Left forelimb (tissue), 1 donor: ENCODE measurements around the gene SLC4A4.

Experiments used
- DNase-seq: peaks from one replicate; pipeline ENCODE4 v3.0.0-alpha.2; 2018; ENCODE audit warnings: low spot score

Gene SLC4A4

DNA sequence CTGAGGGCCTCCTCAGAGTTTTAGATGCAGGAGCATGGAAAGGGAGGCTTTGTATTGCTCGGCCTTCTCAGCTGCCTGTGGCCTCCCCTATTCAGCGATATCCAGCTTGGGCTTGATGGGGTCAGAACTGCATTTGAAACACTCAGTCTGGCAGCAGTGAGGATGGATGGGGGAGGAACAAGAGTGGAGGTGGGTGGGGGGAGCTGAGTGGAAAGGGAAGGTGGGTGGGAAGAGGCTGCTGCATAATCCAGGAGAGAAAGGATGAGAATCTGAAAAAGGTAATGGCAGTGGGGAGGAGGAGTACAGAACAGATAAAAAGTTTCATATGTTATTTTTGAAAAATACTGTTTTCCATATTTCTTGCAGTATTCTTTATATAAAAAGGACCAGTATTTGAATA lies 202.7 kb downstream of the SLC4A4 start:
- no peak for DNase-seq

DNA sequence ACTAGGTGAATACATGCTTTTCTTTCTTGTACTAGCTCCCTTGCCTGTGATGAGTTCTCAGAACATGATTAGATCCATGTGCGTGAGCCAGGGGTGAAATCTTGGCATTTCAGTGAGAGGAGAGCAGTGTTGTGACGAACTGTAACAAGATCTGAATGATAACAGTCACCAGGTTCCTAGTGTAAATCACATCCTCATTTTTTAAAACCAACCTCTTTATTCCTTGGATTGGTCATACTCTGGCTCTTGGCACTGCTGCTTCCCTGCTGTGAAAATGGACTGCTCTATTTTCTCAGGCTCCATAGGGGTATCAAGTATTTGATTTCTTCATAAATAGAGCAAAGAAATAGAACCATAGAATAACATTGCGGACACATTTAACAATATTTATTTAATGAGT lies 206.3 kb downstream of the SLC4A4 start:
- no peak for DNase-seq

DNA sequence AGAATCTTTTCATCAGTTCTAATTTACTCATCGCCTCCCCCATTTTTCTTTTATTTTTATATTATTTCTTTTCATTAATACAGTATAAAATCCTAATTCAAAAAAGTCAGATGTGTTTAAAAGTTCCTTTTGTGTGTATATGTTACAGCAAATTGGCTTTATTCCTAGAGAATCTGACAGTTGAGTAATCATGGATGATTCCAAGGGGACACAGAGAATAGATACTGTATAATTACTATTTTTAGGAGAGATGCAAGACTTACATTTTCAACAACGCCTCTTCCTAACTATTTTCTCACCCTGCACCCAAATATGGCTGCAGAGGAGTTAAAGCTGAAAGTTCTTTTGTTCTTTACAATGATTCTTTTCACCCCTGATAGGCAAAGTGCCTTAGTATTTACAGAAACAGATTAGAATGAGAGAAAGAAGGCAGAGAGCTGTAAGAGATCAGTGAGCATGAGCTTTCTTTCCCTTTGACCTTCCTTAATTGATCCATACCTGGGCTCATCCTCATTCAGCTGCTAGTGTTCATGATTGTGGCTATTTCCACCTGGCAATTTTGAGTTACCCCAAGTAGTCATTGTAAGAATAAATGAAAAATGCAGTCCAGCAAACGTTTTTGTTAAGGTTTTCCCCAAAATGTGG lies 210.8 kb downstream of the SLC4A4 start:
- DNase-seq = no peak

DNA sequence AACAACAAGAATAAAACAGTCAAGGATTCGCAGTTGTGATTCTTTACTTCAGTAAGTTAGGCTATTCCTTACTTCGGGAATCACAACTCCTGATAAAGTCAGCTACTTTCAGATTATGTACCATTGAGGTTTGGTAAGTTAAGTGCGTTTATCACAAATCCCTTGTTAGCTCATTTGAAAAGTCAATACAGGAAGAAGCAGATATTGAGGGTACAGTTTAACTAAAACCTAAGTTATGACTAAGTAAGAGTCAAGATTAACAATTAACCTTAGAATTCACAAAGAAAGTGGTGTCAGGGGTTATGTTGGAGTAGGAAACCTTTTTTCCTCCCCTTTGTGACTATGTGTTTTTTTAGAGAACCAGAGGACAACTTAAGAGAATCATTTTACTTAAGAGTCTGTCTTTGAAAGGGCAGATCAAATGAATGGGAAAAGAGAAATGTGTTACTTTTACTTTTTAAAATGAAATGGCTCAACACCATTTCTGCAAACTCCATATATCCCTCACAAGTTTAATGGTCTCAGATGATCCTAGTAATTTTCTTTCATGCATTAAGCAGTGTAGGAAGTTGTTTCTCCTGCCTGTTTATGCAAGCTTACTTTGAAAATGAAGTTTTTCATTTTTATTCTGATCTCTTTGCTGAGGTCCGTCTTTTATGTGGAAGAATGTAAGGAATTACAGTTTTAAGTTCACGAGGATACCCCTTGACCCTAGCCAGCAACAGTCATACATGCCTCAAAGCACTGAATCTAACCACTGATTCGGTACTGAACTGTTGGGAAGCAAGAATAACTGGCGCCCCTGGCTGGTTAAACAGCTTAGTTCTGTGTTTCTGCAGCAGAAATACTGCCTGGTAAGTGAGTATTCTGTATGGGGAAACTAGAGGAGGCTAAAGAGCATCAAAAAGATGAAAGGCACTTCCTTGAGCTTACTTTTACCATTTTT lies 211.7 kb downstream of the SLC4A4 start:
- no peak for DNase-seq

DNA sequence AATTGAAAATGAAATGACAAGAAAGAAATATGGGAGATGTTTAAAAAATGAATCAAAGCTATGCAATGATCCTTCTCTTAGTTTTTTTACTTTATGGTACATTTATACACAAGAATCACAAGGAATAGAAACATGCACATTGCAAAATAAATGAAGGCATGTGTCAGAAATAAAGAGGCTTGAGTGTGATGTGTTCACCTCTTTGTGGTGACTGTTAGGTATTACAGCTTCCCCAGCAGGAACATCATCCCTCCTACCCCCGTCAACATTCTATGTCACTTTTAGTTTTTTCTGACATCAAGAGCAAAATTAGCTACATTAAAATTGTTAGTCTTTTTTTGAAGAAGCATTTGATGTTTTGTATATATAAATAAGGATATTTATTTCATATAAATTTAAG lies 214.8 kb downstream of the SLC4A4 start:
- DNase-seq = no peak

DNA sequence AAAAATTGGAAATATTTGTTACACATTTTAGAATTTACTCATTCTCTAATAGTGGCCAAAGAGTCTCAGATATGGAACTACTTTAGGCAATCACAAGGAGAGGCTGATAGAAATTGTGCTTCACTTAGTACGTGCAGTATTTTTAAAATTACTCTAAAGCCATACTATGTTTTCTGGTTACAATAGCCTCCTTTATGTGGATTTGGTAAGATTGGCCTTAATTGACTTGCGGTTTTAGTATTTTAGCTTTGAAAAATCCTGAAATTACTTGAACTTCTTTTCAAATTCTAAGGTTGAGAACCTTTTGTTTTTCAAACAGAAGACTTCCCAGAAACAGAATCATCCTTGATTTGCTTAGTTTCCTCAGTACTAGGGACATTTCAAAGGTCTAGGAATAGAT lies 215.2 kb downstream of the SLC4A4 start:
- DNase-seq = no peak

DNA sequence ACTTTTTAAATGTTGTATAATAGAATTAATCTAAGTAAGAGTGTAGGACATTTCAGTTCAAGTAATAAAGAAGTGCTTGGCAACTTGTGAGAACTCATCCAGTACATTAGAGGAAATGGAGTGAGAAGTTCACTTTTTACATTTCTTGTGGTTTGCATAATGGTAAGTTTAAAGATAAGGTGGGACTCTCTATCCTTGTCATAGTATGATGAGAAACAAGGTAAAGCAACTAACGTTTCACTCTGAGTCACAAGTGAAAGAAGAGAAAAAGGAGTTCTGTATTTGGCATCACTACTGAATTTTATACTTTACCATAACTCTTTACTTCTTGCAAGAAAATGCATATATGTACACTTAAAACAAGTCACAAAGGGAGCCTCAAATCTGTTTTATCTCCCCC lies 219.4 kb downstream of the SLC4A4 start:
- no peak for DNase-seq

DNA sequence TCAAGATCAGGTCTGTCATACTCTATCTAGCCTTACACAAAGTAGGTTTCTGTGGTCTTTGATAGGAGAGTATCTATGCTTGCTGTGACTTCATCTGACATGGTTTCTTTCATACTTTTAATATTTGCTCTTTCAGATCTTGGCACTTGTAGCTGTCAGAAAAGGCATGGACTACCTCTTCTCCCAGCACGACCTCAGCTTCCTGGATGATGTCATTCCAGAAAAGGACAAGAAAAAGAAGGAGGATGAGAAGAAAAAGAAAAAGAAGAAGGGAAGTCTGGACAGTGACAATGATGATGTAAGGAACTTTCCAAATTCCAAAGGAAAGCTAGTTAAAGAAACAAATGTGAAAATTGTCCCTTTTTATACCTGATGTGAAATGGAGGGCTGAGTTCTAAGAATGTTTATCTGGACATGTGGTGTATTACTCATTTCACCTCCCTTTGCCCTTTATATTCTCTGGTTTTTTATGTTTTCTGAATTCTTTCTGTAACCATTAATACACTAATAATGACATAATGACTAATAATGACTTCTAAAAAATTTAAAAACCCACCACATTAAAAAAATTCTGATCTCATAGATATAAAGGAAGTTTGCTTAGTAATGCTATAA lies 221.2 kb downstream of the SLC4A4 start:
- no peak for DNase-seq

DNA sequence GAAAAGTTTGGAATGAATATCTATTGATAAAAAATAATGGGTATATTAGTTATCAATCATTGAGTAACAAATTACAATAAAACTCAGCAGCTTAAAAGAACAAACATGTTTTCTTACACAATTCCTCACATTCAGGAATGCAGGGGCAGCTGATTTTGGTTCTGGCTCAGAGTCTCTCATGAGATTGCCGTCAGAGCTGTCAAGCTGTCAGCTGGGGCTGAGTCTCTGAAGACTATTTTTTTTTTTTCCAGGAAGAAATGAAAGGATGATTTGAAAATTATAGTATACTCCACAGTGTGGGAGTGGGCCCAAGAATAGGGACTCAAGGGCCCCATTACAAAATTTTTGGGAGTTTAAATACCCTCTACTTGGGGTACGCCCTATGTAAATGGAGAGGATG lies 226.0 kb downstream of the SLC4A4 start:
- DNase-seq = no peak

DNA sequence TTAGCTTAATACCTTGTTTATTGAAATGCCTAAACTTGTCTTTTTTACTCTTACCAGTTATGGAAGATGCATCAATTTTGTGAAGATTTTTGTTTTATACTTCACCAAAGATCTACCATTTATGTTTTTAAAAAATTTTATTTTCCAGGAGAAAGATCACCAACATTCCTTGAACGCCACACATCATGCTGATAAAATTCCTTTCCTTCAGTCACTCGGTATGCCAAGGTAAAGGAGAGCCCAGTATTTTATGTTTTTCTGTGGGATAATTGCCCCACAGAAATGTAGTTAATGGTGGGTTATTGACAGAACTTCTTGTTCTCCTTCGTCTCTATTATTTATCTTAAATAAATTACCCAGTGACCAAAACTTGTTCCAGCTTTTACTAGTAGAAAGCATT lies 228.0 kb downstream of the SLC4A4 start:
- no peak for DNase-seq

DNA sequence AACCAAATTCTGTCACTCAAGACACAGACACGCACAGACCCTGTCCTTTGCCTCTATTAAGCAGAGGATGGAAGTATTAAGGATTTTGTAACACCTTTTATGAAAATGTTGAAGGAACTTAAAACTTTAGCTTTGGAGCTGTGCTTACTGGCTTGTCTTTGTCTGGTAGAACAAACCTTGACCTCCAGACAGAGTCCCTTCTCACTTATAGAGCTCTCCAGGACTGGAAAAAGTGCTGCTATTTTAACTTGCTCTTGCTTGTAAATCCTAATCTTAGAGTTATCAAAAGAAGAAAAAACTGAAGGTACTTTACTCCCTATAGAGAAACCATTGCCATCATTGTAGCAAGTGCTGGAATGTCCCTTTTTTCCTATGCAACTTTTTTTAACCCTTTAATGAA lies 229.3 kb downstream of the SLC4A4 start:
- DNase-seq = no peak

DNA sequence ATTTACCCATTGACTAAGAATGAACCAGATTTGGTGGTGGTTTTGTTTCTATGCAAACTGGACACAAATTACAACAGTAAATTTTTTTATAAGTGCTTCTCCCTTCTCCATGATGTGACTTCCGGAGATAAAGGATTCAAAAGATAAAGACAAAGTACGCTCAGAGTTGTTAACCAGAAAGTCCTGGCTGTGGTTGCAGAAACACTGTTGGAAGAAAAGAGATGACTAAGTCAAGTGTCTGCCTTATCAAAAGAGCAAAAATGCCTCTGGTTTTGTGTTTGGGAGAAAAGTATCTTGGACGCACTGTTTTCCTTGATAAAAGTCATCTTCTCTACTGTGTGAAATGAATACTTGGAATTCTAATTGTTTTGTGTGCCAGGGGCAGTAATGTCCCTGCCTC lies 231.7 kb downstream of the SLC4A4 start:
- DNase-seq = no peak

DNA sequence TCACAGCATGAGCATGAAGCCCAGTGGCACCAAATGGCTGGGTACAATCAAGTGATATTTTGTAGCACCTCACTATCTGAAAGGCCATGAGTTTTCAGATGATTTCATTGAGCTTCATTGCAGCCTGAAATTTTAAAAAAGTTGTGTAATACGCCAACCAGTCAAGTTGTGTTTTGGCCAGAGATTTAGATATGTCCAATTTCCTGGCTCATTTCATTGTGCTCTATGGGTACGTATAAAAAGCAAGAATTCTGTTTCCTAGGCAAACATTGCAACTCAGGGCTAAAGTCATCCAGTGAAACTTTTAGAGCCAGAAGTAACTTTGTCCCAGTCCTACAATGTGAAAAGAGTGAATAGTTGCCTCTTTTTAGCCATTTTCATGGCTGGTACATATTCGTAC lies 232.5 kb downstream of the SLC4A4 start:
- DNase-seq = no peak

DNA sequence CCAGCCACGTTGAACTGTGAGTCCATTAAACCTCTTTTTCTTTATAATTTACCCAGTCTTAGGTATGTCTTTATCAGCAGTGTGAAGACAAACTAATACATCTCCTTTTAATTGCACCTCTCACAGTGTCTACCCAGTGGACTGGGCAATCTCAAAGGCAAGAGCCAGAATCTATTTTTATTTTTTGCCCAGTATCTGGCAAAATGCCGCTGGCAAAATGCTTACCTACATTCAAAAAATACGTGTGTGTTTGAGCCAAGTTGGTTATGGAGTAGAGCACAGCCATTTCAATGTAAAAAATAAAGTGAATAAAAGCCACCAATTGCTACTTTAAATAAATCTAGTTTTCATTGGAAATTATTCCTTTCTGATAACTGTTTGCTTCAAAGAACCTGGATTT lies 245.2 kb downstream of the SLC4A4 start:
- DNase-seq = no peak

DNA sequence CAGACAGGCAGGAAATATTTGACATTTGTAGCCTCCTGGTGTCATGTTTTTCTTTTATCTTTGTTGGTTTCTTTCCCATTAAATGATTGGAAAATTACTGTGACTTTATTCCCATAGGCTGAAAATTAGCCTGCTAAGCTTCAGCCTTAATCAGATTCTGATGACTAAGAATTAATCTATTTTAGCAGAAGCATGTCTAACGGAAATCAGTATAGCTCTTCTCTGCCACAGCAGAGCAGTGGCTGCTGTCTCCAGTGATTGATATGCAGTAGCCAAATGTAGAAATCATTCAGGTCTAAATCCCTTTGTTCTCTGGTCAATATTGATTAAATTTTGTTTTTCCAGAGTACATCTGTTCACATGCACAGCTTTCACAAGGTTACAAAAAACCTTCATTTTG lies 245.8 kb downstream of the SLC4A4 start:
- DNase-seq = no peak

DNA sequence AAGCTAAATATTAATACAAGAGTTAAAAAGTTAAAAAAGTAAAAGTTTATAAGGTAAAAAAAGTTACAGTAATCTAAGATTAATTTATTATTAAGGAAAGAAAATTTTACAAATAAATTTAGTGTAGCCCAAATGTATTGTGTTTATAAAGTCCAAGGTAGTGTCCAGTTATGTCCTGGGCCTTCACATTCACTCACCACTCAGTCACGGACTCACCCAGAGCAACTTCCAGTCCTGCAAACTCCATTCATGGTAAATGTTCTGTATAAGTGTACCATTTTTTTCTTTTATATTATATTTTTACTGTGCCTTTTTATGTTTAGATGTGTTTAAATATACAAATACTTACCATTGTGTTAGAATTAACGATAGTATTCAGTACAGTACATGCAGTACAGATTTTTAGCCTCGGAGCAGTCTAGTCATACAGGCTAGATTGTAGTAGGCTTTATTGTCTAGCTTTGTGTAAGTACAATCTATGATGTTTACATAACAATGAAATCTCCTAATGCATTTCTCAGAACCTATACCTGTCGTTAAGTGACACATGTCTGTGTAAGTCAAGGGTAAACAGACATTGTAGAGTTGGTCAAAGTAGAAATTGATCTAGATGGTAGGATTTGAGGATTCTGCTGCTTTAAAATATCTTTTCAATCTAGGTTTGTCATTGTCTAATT lies 247.4 kb downstream of the SLC4A4 start:
- no peak for DNase-seq

DNA sequence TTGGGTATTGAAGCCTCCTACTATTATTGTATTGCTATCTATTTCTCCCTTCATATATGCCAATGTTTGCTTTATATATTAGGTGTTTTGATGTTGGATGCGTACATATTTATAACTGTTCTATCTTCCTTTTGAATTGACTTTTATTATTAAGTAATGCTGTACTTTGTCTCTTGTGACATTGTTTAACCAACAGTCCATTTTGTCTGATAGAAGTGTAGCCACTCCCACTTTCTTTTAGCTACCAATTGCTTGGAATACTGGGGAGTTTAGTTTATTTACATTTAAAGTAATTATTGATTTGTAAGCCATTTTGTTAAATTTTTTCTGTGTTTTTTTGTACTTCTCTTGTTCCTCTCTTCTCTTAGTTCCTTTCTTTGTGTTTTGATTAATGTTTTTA lies 249.2 kb downstream of the SLC4A4 start:
- DNase-seq = no peak

DNA sequence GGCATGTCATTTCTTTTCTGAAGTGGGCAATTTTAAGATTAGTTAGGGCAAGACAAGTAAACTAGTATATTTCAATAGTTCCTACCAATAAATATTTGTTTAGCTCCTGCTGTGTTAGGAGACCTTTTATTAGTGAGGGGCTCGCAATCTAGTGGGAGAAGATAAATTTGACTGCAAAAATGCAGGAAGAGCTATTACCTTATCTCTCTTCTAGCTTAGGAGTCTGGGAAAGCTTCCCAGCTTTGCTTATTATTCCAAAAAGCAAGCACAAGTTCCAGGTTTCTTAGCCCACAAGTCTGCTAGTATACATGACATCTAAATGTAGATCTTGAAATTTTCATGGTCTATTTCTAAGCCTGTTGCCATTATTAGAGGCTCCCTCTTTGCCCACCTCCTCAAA lies 254.0 kb downstream of the SLC4A4 start:
- DNase-seq = no peak

DNA sequence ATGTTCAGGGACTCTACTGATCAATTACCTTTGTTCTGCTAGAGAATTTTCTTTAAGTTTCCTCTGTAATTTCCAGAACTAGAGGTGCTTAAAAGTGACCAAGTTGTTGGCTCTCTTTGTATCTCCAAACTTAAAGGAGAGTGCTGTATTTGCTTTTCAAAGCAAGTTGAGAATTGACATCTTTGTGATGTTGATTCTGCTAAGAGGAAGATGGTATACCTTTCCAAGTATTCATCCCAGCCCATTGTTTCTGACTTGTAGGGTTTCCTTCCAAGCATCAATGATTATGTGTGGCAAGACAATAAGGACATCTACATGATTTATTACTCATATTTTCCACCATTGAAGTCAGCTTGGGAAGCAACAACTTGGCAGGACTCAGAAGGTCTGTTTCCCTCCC lies 254.5 kb downstream of the SLC4A4 start:
- no peak for DNase-seq

DNA sequence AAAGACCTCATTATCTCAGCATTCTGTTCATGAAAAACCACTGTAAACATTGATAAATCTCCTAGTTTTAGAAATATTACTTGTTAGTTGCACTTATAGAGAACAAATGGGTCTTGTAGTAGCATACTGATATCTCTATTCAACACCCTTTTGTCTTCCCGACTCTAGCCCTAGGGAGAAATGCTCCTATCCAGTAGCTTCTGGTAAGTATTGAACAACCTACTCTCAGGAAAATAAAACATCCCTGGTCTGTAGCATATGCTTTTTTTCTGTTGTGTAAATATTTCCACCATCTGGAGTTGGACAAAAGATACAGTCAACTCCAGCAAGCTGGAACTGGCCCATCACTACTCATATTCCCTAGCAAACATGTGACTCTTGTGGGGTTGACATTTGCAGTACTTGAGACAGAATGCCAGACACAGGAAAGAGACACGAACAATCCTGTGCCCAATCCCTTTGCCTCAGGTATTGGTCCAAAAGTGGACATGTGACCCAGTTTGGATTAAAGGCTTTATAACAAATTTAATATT lies 256.8 kb downstream of the SLC4A4 start:
- no peak for DNase-seq

DNA sequence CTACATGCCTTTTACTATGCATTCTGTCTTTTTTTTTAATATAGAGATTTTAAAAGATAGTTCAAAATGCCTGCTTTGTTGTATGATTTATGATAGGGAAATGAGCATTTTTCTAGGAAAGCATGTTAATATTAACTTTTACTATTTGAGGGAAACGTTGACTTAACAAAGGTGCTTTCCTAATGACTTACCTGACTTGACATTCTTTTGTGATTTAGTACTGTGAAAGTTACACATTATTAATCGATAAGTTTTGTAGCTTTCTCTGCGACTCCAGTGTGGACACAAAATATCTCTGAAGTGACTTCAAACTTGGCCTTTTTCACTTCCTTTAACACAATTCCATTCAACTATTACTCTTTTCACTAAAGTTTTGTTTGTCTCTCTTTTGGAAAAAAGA lies 260.8 kb downstream of the SLC4A4 start:
- DNase-seq = no peak

DNA sequence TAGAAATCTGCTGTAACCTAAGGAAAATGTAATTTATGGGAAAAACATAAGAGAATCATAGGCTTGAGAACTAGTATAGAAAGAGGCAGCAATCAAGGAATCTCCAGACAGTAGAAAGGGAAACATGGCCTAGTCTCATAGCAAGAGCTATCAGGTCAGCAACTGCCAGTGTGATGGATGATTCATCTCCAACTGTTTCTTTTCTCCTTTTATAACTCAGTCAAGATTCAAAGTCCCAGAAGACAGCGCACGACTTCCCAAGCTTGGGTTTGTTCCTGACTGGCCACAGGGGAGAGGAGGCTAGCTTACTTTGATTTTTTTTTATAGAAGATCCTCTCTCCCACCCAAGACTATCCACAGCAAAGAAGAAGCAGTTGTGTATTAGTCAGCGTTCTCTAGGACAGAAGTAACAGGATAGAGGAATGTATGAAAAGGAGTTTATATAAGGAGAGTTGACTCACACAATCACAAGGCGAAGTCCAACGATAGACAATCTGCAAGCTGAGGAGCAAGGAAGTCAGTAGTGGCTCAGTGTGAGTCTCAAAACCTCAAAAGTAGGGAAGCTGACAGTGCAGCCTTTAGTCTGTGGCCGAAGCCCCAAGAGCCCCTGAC lies 263.6 kb downstream of the SLC4A4 start:
- no peak for DNase-seq
